ENCODE measurements around the gene PNPT1. TPM values are rescaled to one million over a fixed set of nuclear protein-coding genes. Genes with fewer than 3 reads are reported as not detected.

Gene PNPT1
- total RNA-seq, 3 donors from 2014 or later = 14.8 to 29.8 (median 25.3) TPM

DNA sequence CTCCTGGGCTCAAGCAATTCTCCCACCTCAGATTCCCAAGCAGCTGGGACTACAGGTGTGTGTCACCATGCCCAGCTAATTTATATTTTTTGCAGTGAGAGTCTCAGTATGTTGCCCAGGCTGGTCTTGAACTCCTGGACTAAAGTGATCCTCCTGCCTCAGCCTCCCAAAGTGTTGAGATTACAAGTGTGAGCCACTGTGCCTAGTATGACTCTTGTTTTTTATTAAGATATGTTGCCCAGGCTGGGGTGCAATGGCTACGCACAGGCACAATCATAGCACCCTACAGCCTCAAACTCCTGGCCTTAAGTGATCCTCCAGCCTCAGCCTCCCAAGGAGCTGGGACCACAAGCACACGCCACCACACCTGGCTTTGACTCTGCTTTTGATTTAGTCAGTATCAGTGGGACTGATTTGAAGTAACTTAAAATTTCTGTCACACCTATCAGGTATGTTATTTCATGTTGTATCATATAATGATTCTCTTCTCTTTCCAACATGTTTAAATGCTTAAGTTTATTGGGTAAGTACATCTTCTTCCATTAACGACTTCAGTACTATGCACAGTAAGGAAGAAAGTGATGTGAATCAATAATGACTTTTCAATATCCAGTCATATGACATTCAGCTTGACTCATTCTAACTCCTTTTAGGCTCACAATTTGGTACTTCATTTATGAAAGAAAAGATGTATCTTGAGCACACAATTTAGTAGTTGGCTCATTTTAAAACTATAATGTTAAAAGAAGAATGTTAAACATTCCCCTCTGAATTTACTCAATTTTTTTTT is 82.5 kb downstream of the PNPT1 start:
- DNase-seq (no peak), ATAC-seq (no peak)
- Histone ChIP-seq H3K36me3 (ENCODE audit: low read depth) (no peaks in the 10 kb centered on the region), H3K9me3 (no peaks in the 10 kb centered on the region), H3K4me3 (no peak overlapping the region), H3K4me1 (ENCODE audit: low read depth) (peaks cover 5% of the 10 kb centered on the region)
- intact Hi-C loops (cut with DNase I, micrococcal nuclease) = no loop called here
- TF ChIP-seq CTCF (IDR thresholded peaks at IDR 0.05) = no peak

DNA sequence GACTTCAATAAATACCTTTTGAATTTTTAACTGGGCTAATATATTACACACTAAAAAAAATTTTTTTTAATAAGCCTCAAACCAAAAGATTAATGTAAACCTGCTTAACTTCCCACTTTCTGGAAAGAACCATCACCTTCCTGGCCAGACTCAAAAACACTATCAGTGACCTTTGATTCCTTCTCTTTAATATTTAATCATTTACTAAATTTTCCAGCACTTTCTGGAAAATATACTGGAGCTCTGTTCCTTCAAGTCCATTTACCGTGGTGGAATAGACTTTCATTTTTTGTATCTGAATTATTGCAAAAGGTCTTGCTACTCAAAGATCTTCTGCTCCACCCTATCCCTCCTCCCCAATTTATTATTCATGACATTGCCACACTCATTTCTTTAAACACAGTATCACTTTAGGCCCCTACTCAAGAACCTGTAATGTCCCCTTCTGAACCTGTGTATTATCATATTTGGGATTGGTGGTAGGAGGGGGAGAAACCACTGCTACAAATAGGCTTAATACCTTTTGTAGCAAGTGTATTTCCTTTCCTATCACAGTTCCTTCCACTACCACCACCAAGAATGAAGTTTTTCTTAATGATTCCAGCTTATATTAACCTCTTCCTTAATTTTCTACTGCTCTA is 83.6 kb downstream of the PNPT1 start:
- H3K9me3 ChIP-seq = no peaks in the 10 kb centered on the region
- no peak for TF ChIP-seq CTCF (IDR thresholded peaks at IDR 0.05)
- intact Hi-C loops (cut with DNase I, micrococcal nuclease) = no loop called here
- H3K4me3 ChIP-seq = no peak overlapping the region
- no peak for ATAC-seq
- H3K36me3 ChIP-seq (ENCODE audit: low read depth) = no peaks in the 10 kb centered on the region
- DNase-seq = no peak
- H3K4me1 ChIP-seq (ENCODE audit: low read depth) = no peaks in the 10 kb centered on the region

- intact Hi-C loops (cut with DNase I, micrococcal nuclease) = no loop called here
- DNase-seq = no peak
- Histone ChIP-seq H3K36me3 (ENCODE audit: low read depth) (no peaks in the 10 kb centered on the region), H3K4me3 (no peak overlapping the region), H3K4me1 (ENCODE audit: low read depth) (no peaks in the 10 kb centered on the region), H3K9me3 (no peaks in the 10 kb centered on the region)
- TF ChIP-seq CTCF (IDR thresholded peaks at IDR 0.05) = no peak
- ATAC-seq = no peak
These were observed 84.3 kb downstream of the PNPT1 start for GRCh38 chr2:55609193-55609794.

- Histone ChIP-seq H3K4me1 (ENCODE audit: low read depth) (no peaks in the 10 kb centered on the region), H3K9me3 (no peaks in the 10 kb centered on the region), H3K36me3 (ENCODE audit: low read depth) (no peaks in the 10 kb centered on the region), H3K4me3 (no peak overlapping the region)
- ATAC-seq (no peak), DNase-seq (no peak)
- intact Hi-C loops (cut with DNase I, micrococcal nuclease) = no loop called here
- TF ChIP-seq CTCF (IDR thresholded peaks at IDR 0.05) = no peak
These were observed 85.9 kb downstream of the PNPT1 start for GRCh38 chr2:55607717-55608116.

- H3K9me3 ChIP-seq = no peaks in the 10 kb centered on the region
- ATAC-seq (no peak), DNase-seq (no peak)
- no peaks in the 10 kb centered on the region for H3K4me1 ChIP-seq (ENCODE audit: low read depth)
- no peak overlapping the region for H3K4me3 ChIP-seq
- no peaks in the 10 kb centered on the region for H3K36me3 ChIP-seq (ENCODE audit: low read depth)
- no peak for TF ChIP-seq CTCF (IDR thresholded peaks at IDR 0.05)
- intact Hi-C loops (cut with DNase I, micrococcal nuclease) = no loop called here
These were observed 89.5 kb downstream of the PNPT1 start for GRCh38 chr2:55604027-55604565.
